HG03565 (cell line): ENCODE measurements around the gene DERL3.
"Not testable (repeated sequence)": the region's sequence is repeated elsewhere in the genome, so short reads cannot be mapped to it uniquely, and the experiment has no call there.

ENCODE experiments used
- ATAC-seq: cut with Tn5 transposase; IDR thresholded peaks from one replicate; pipeline ENCODE4 v1.9.1; 2021; ENCODE audit warnings: mild to moderate bottlenecking, moderate library complexity; ENCODE audit not compliant: unreplicated experiment

DERL3 gene

DNA sequence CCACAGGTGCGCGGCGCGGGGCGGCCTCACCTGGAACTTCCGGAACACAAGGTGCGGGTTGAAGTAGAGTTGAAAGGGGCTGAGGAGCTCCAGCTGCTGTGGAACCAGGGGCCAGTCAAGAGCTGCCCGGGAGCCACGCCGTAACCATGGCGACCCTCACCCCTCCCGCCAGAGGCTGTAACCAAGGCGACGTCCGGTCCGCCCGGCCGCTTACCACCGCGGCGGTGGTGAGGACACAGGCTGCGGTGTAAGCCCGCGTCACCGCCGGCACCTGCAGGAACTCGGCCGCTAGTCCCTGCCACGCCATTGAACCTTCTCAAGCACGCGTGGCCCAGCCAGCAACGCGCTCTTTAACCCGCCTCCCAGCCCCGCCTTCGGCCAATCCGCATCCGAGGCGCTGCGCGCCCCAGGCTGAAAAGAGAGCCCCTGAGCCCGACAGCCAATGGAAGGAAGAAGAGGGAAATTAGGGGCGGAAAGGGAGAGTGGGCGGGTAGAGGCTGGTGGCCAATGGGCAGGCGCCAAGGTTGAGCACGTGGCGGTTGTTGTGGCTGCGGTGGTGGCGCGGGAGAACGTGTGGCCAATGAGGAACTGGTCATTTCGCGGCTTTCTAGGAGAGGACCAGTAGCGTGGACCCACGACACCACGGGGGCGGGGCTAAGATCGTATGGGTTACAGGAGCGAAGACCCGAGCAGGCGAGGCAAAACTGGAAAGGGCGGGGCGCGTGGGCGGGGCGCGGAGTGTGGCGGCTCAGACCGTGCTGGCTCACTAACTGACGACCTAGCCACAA lies at the start of gene DERL3:
DERL3 (minus strand) TSS at position 326 of the 788 bp plus-strand sequence; CDS start at position 307, 19 bp downstream.
- ATAC-seq: peak; percentile 68

DNA sequence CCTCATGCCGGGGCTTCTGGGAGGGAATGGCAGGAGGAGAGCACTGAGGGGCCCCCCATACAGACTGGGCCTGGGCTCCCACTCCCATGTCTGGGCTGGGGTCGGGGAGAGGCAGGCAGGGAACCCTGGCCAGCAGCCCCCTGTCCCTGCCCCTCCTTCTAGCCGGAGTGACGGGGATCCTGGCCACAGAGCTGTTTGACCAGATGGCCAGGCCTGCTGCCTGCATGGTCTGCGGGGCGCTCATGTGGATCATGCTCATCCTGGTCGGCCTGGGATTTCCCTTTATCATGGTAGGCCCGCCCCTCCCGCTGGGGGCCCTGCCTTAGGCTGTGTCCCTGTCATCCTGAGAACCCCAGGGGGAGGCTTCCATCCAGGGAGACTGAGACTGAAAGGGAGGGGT lies 45.3 kb upstream of the DERL3 start:
- ATAC-seq: no peak

- ATAC-seq: no peak
Observed at GRCh38 chr22:23883658-23884057, 44.9 kb upstream of the DERL3 start.

DNA sequence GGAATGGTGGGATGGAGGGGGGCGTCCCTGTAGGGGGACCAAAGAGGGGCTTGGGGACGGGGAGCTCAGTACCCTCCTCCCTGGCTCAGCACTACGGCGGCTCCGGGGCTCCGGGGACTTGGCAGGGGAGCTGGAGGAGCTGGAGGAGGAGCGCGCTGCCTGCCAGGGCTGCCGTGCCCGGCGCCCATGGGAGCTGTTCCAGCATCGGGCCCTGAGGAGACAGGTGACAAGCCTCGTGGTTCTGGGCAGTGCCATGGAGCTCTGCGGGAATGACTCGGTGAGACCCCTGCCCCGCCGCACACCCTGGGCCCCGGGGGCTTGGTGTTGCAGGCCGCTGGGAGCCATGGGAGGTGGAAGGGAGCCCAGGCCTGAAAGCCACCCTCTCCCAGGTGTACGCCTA lies 43.6 kb upstream of the DERL3 start:
- ATAC-seq: no peak

- ATAC-seq: no peak
Observed at GRCh38 chr22:23878219-23878618, 39.4 kb upstream of the DERL3 start.

DNA sequence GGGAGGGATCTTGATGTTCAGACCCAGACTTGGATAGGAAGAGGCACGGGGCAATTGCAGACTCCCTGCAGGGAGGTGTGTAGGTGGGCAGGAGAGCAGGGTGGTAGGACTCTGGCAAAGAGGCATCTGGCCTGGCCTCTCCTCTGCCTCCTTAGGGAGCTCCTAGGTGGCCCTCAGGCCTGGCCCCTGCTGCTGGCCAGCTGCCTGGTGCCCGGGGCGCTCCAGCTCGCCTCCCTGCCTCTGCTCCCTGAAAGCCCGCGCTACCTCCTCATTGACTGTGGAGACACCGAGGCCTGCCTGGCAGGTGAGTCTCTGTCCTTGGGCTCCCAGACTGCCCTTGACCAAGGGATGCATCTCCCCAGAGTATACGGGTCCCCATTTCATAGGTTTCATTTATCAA lies 38.8 kb upstream of the DERL3 start:
- no peak for ATAC-seq

GRCh38 chr22:23875801-23876200 lies 37.0 kb upstream of the DERL3 start:
- ATAC-seq: no peak

- ATAC-seq: no peak
Observed at GRCh38 chr22:23874871-23875270, 36.1 kb upstream of the DERL3 start.

GRCh38 chr22:23868580-23868979 lies 29.8 kb upstream of the DERL3 start:
- ATAC-seq: no peak

GRCh38 chr22:23864499-23865154 lies 25.8 kb upstream of the DERL3 start:
- ATAC-seq: not testable (repeated sequence)

GRCh38 chr22:23862103-23862502 lies 23.3 kb upstream of the DERL3 start:
- no peak for ATAC-seq

DNA sequence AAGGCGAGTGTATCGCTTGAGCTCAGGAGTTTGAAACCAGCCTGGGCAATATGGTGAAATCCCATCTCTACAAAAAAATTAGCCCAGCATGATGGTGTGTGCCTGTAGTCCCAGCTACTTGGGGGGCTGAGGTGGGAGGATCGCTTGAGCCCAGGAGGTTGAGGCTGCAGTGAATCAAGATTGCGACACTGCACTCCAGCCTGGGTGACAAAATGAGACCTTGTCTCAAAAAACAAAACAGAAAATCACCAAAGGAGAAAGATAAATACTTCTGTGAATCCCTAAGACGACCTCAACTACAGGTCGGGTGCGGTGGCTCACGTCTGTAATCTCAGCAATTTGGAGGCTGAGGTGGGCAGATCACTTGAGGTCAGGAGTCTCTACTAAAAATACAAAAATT lies 21.4 kb upstream of the DERL3 start:
- not testable (repeated sequence) for ATAC-seq

DNA sequence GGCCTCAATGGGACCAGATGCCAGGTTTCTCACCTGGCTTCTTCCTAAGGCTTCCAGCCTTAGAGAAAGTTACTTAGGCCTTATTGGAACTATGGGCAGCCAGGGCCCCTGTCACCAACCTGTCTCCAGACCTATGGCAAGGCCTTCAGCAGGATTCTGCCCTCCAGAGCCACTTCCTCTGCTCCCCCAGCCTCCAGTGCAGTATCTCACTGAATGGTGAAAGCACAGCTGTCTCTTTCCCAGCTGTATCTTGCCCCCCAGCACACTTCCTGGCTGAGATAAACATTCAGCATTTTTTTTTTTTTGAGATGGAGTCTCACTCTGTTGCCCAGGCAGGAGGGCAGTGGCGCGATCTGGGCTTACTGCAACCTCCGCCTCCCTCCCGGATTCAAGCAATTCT lies 20.4 kb upstream of the DERL3 start:
- no peak for ATAC-seq

- no peak for ATAC-seq
Observed at GRCh38 chr22:23858484-23858815, 19.6 kb upstream of the DERL3 start.

- peak; percentile 91 for ATAC-seq
Observed at GRCh38 chr22:23857606-23858483, 19.0 kb upstream of the DERL3 start, which contains the start of gene SLC2A11. Gene SLC2A11, plus strand, starts transcription at chr22:23857875. Its CDS starts 125 bp downstream, at chr22:23858000.

GRCh38 chr22:23856721-23857605 lies 18.2 kb upstream of the DERL3 start:
- peak; percentile 20 for ATAC-seq

GRCh38 chr22:23850136-23850611 lies 11.4 kb upstream of the DERL3 start:
- no peak for ATAC-seq

GRCh38 chr22:23849009-23850006 lies 10.5 kb upstream of the DERL3 start:
- no peak for ATAC-seq
